NT2/D1 (cell line): ENCODE results near the gene IL18BP.

Experiments
- DNase-seq: peaks from one replicate; pipeline ENCODE4 v3.0.0-alpha.2; 2011; ENCODE audit warnings: low read depth, low spot score
- H3K27me3 ChIP-seq: 2 replicates; pipeline ENCODE4 v1.6.0; 2011; ENCODE audit warnings: mild to moderate bottlenecking; ENCODE audit not compliant: insufficient read length, insufficient read depth
- H3K36me3 ChIP-seq: 2 replicates; pipeline ENCODE4 v1.6.1; 2011; ENCODE audit warnings: mild to moderate bottlenecking, low read length, mixed read lengths; ENCODE audit not compliant: insufficient read depth, insufficient read length
- H3K4me1 ChIP-seq: 2 replicates; pipeline ENCODE4 v1.5.1; 2011; ENCODE audit not compliant: insufficient read depth, insufficient read length
- H3K4me3 ChIP-seq: 2 replicates; pipeline ENCODE4 v1.5.1; 2011; ENCODE audit warnings: low read depth; ENCODE audit not compliant: insufficient read length
- H3K9ac ChIP-seq: 2 replicates; pipeline ENCODE4 v1.6.0; 2011; ENCODE audit warnings: low read depth; ENCODE audit not compliant: insufficient read length
- H3K9me3 ChIP-seq: 2 replicates; pipeline ENCODE4 v1.5.1; 2011; ENCODE audit warnings: mild to moderate bottlenecking, low read length; ENCODE audit not compliant: insufficient read depth
- SUZ12 ChIP-seq: IDR thresholded peaks from 2 replicates; pipeline ENCODE4 v1.6.1; 2011; ENCODE audit not compliant: insufficient read length, insufficient read depth; ENCODE audit errors: extremely low read depth
- YY1 ChIP-seq: IDR thresholded peaks from 2 replicates; pipeline ENCODE4 v1.6.1; 2011; ENCODE audit not compliant: insufficient read length, insufficient read depth
- ZNF274 ChIP-seq: IDR thresholded peaks from 2 replicates; pipeline ENCODE4 v1.6.1; 2011; ENCODE audit warnings: mild to moderate bottlenecking, low read depth, low read length

IL18BP gene

DNA sequence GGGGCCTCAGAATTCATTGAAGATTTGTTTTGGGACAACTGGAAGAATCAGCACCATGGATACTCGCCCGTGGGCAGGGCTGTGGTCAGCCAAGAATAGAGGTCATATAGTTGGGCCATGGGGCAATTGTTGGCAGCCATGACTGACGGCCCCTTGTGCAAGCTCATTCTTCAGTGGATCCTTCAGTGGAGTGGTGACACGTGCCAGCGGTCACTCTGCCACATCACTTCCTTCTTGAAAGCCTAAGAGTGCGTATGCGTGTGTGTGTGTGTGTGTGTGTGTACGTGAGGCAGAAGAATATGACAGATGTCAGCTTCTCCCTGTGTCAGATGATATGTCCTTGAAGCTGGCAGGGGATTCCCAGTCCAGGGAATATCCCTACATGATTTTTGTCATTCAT is 1.8 kb upstream of the IL18BP start:
- DNase-seq: no peak
- peaks cover 4% of the 10 kb centered on the region for H3K4me1 ChIP-seq
- no peaks in the 10 kb centered on the region for H3K27me3 ChIP-seq
- H3K36me3 ChIP-seq: peaks cover 59% of the 10 kb centered on the region
- no peak overlapping the region for H3K4me3 ChIP-seq
- no peaks in the 10 kb centered on the region for H3K9me3 ChIP-seq
- H3K9ac ChIP-seq: no peak overlapping the region
- no peak for TF ChIP-seq ZNF274
- no peak for TF ChIP-seq SUZ12
- no peak for TF ChIP-seq YY1

DNA sequence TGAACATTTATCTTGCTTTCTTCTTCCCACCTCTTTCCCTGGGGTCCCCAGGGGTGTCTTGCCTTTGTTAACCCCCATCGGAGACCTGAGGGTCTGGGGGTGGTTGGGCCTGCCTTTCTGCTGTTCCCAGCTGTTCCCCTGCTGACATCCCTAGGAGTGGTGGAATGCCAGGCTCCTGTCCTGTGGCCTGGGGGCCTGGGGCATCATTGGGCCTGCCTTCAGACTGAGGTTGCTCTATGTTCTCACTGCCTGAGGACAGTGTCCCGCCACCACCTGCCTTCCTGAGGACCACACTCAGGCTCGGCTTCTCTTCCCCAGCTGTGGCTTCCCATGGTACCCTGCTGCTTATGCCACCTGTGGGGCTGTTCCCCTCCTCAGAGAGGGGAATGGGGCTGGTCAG is 1.1 kb upstream of the IL18BP start:
- Histone ChIP-seq H3K4me1 (peaks cover 4% of the 10 kb centered on the region), H3K9me3 (no peaks in the 10 kb centered on the region), H3K9ac (no peak overlapping the region), H3K4me3 (no peak overlapping the region), H3K27me3 (no peaks in the 10 kb centered on the region), H3K36me3 (peaks cover 64% of the 10 kb centered on the region)
- DNase-seq: no peak
- TF ChIP-seq ZNF274: no peak

DNA sequence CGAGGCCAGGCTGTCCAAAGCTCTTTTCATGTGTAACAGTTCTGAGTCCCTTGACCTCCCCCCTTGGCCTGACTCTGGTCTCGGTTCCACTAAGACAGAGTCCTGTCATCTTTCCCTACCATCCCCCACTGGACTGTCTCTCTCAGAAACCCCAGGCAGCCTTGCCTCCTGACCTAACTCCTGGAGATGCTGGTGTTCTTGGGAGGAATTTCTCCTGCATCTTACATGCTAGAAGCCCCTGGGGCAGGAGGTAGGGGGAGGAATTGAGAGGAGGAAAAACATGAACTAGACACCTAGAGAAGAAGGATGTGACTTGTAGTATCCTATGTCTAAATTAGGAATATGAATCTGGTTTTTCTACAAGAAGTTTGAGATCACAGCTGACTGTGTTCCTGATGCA is 648 bp upstream of the IL18BP start:
- Histone ChIP-seq H3K4me3 (no peak overlapping the region), H3K36me3 (peaks cover 69% of the 10 kb centered on the region), H3K9ac (no peak overlapping the region), H3K27me3 (no peaks in the 10 kb centered on the region), H3K4me1 (peaks cover 4% of the 10 kb centered on the region), H3K9me3 (no peaks in the 10 kb centered on the region)
- TF ChIP-seq ZNF274 (no peak), SUZ12 (no peak), YY1 (no peak)
- no peak for DNase-seq

DNA sequence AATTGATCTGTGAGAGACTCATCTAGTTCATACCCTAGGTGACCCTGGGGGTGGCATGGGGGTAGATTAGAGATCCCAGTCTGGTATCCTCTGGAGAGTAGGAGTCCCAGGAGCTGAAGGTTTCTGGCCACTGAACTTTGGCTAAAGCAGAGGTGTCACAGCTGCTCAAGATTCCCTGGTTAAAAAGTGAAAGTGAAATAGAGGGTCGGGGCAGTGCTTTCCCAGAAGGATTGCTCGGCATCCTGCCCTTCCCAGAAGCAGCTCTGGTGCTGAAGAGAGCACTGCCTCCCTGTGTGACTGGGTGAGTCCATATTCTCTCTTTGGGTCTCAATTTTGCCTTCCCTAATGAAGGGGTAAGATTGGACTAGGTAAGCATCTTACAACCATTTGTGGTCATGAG is 653 bp downstream of the IL18BP start:
- TF ChIP-seq YY1 (no peak), SUZ12 (no peak)
- peaks cover 82% of the 10 kb centered on the region for H3K36me3 ChIP-seq
- no peaks in the 10 kb centered on the region for H3K9me3 ChIP-seq
- H3K4me1 ChIP-seq: peaks cover 4% of the 10 kb centered on the region
- no peaks in the 10 kb centered on the region for H3K27me3 ChIP-seq
- H3K4me3 ChIP-seq: no peak overlapping the region
- DNase-seq: no peak
- no peak overlapping the region for H3K9ac ChIP-seq

DNA sequence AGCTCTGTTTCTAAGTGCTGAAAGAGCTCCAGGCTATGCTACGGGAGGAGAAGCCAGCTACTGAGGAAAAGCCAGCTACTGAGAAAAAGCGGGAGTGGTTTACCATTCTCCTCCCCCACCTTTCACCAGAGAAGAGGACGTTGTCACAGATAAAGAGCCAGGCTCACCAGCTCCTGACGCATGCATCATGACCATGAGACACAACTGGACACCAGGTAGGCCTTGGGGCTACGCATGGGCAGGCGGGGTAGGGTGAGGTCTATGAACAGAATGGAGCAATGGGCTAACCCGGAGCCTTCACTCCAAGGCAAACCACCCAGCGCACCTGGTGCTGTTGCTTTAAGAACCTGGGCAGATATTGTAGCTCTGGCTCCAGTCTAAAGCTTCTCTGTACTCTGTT is 1.1 kb downstream of the IL18BP start:
- no peaks in the 10 kb centered on the region for H3K27me3 ChIP-seq
- H3K36me3 ChIP-seq: peaks cover 83% of the 10 kb centered on the region
- no peak for DNase-seq
- no peak overlapping the region for H3K9ac ChIP-seq
- peaks cover 4% of the 10 kb centered on the region for H3K4me1 ChIP-seq
- TF ChIP-seq ZNF274: no peak
- no peak for TF ChIP-seq SUZ12
- TF ChIP-seq YY1: no peak
- no peaks in the 10 kb centered on the region for H3K9me3 ChIP-seq
- no peak overlapping the region for H3K4me3 ChIP-seq

DNA sequence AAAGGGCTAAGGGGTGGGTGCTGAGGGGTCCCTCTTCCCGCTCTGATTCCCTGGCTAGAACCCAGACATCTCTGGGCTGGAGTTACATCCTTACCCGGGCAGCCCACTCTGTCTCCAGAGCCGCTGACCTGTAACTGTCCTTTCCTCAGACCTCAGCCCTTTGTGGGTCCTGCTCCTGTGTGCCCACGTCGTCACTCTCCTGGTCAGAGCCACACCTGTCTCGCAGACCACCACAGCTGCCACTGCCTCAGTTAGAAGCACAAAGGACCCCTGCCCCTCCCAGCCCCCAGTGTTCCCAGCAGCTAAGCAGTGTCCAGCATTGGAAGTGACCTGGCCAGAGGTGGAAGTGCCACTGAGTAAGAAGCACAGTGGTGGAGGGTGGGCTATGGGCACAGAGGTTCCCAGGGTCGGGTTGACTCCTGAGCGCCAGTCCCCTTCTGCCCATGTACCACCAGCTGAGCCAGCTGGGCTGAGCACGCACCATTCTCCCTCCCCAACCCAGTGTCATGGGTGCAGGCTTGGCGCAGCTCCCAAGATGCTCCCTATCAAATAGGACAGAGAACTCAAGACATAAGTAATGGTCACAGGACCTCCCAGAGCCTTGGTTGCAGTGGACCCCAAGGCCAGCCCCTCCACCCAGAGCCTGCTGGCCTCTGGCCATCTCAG is 1.6 kb downstream of the IL18BP start:
- Histone ChIP-seq H3K36me3 (peaks cover 87% of the 10 kb centered on the region), H3K27me3 (no peaks in the 10 kb centered on the region), H3K4me1 (peaks cover 4% of the 10 kb centered on the region), H3K4me3 (no peak overlapping the region), H3K9me3 (no peaks in the 10 kb centered on the region), H3K9ac (no peak overlapping the region)
- TF ChIP-seq ZNF274: no peak
- TF ChIP-seq YY1: no peak
- no peak for TF ChIP-seq SUZ12
- no peak for DNase-seq

DNA sequence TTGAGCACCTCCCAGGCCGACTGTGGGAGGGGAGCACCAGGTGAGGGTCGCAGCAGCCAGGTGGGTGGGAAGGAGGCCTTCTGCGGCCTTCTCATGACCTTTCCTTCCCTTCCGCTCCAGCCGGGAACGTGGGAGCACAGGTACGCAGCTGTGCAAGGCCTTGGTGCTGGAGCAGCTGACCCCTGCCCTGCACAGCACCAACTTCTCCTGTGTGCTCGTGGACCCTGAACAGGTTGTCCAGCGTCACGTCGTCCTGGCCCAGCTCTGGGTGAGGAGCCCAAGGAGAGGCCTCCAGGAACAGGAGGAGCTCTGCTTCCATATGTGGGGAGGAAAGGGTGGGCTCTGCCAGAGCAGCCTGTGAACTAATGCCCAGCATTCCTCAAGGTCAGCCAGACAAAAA is 2.6 kb downstream of the IL18BP start:
- peaks cover 4% of the 10 kb centered on the region for H3K4me1 ChIP-seq
- no peaks in the 10 kb centered on the region for H3K27me3 ChIP-seq
- no peak for TF ChIP-seq YY1
- TF ChIP-seq SUZ12: no peak
- TF ChIP-seq ZNF274: no peak
- H3K36me3 ChIP-seq: peaks cover 91% of the 10 kb centered on the region
- H3K4me3 ChIP-seq: no peak overlapping the region
- no peaks in the 10 kb centered on the region for H3K9me3 ChIP-seq
- H3K9ac ChIP-seq: no peak overlapping the region
- DNase-seq: no peak
